H1 (cell line): Measurements from ENCODE around the gene CACNA1G. TPM values are rescaled to one million over a fixed set of nuclear protein-coding genes. Genes with fewer than 3 reads are reported as not detected.

ENCODE experiments used
- ASH2L ChIP-seq: fragments of 200-600, 300-600 bp; sonication (generic); IDR thresholded peaks from one replicate; pipeline ENCODE4 v1.7.1; 2017; ENCODE audit warnings: low read length
- ATF3 ChIP-seq: IDR thresholded peaks from 2 replicates; pipeline ENCODE4 v1.6.1; 2011; ENCODE audit warnings: low read depth, mild to moderate bottlenecking, low read length; ENCODE audit not compliant: insufficient read depth
- BCL11A ChIP-seq, 2 experiments: IDR thresholded peaks; one replicate each; pipeline ENCODE4 v1.6.1; 2011; ENCODE audit warnings: low read depth in 2 of 2, low read length in 2 of 2, mild to moderate bottlenecking in 2 of 2
- BRCA1 ChIP-seq: IDR thresholded peaks from 2 replicates; pipeline ENCODE4 v1.6.1; 2012; ENCODE audit warnings: low read depth, low read length, improper control_type of control experiment
- CHD1 ChIP-seq: IDR thresholded peaks from 2 replicates; pipeline ENCODE4 v1.6.1; 2012; ENCODE audit warnings: low read depth, low read length, improper control_type of control experiment
- CHD2 ChIP-seq: IDR thresholded peaks from 2 replicates; pipeline ENCODE4 v1.6.1; 2012; ENCODE audit warnings: low read length, improper control_type of control experiment
- CREB1 ChIP-seq: IDR thresholded peaks from 2 replicates; pipeline ENCODE4 v1.6.1; 2012; ENCODE audit warnings: inconsistent platforms
- E2F6 ChIP-seq: IDR thresholded peaks from 2 replicates; pipeline ENCODE4 v1.6.1; 2012; ENCODE audit warnings: inconsistent platforms
- GABPA ChIP-seq: IDR thresholded peaks from 2 replicates; pipeline ENCODE4 v1.6.1; 2011; ENCODE audit warnings: mild to moderate bottlenecking, low read length, moderate library complexity, borderline replicate concordance; ENCODE audit not compliant: insufficient read depth
- GTF2F1 ChIP-seq: IDR thresholded peaks from 2 replicates; pipeline ENCODE4 v1.6.1; 2012; ENCODE audit warnings: low read depth, low read length, improper control_type of control experiment, borderline replicate concordance
- HDAC2 ChIP-seq, 2 experiments: fragments of 300-600 bp in 1 of 2; sonication (generic) in 1 of 2; IDR thresholded peaks; 2 replicates each; pipeline ENCODE4 v1.6.1; 2011 to 2012; ENCODE audit warnings: low read depth in 2 of 2, low read length in 2 of 2, mild to moderate bottlenecking in 2 of 2, moderate library complexity in 2 of 2, borderline replicate concordance in 1 of 2, inconsistent platforms in 1 of 2
- KDM4A ChIP-seq: IDR thresholded peaks from one replicate; pipeline ENCODE4 v1.7.1; 2012; ENCODE audit warnings: low read depth, mild to moderate bottlenecking, moderate library complexity, low read length, inconsistent platforms; ENCODE audit not compliant: severe bottlenecking
- KDM5A ChIP-seq: fragments of 200-600 bp; IDR thresholded peaks from 2 replicates; pipeline ENCODE4 v1.7.1; 2012; ENCODE audit warnings: mild to moderate bottlenecking, low read length, inconsistent platforms, mixed read lengths
- MAX ChIP-seq: IDR thresholded peaks from 2 replicates; pipeline ENCODE4 v1.6.1; 2012; ENCODE audit warnings: inconsistent platforms
- NANOG ChIP-seq: IDR thresholded peaks from 2 replicates; pipeline ENCODE4 v1.6.1; 2011; ENCODE audit warnings: low read length, low read depth, mild to moderate bottlenecking, inconsistent platforms; ENCODE audit not compliant: insufficient read depth, poor library complexity, severe bottlenecking
- NRF1 ChIP-seq: IDR thresholded peaks from 2 replicates; pipeline ENCODE4 v1.6.1; 2011; ENCODE audit warnings: mild to moderate bottlenecking, low read depth, low read length, improper control_type of control experiment
- SIN3A ChIP-seq, 2 experiments: IDR thresholded peaks in 1 of 2; conservative IDR thresholded peaks in 1 of 2; 2 replicates each; pipeline ENCODE4 v1.6.1; 2011 to 2012; ENCODE audit warnings: low read length in 2 of 2, improper control_type of control experiment in 1 of 2, low read depth in 1 of 2, mild to moderate bottlenecking in 1 of 2
- SP2 ChIP-seq: IDR thresholded peaks from 2 replicates; pipeline ENCODE4 v1.6.1; 2012; ENCODE audit warnings: mild to moderate bottlenecking, low read length, inconsistent platforms
- SRF ChIP-seq: IDR thresholded peaks from 2 replicates; pipeline ENCODE4 v1.6.1; 2011; ENCODE audit warnings: mild to moderate bottlenecking, low read depth, low read length, moderate library complexity
- SUZ12 ChIP-seq: fragments of 200-600 bp; sonication (generic); IDR thresholded peaks from 2 replicates; pipeline ENCODE4 v1.6.1; 2012; ENCODE audit warnings: mild to moderate bottlenecking, inconsistent platforms, low read length, moderate library complexity, mixed read lengths
- TAF1 ChIP-seq: IDR thresholded peaks from 2 replicates; pipeline ENCODE4 v1.6.1; 2011; ENCODE audit warnings: mild to moderate bottlenecking, low read depth, low read length
- TBP ChIP-seq: IDR thresholded peaks from 2 replicates; pipeline ENCODE4 v1.6.1; 2011; ENCODE audit warnings: low read depth, low read length, improper control_type of control experiment
- polyA plus RNA-seq, 7 experiments: library from polyadenylated mRNA; depleted of rRNA in 3 of 7; stranded (reverse) in 5 of 7; unstranded in 2 of 7; fragments of >200 nt in 5 of 7; fragments of 200-250 nt in 2 of 7; gene quantifications; 1 replicate in 5 of 7; 2 replicates in 1 of 7; 4 replicates in 1 of 7; pipeline versions ENCODE4 v1.2.1 to v1.2.3, GENCODE V29; 2011 to 2013; ENCODE audit warnings: missing spikeins in 2 of 7, mixed read lengths in 2 of 7
- total RNA-seq: library from RNA; stranded (reverse); fragmentation: NEBNext Ultra II Directional; extraction: Animal tissue kit (Norgen Biotek cat#: 25700); gene quantifications from 2 replicates; pipeline ENCODE4 v1.2.1, GENCODE V29; 2021

CACNA1G gene
- total and polyA plus RNA-seq, 2 of the 8 experiments (the other 6 are each of a cell fraction or from before 2014, with no cell fraction given): 2.9 to 4.9 TPM

GRCh38 chr17:50541716-50542688 lies 18.5 kb upstream of the CACNA1G start (continued):
- TF ChIP-seq ATF3 (no peak), HDAC2 (IDR thresholded peaks at IDR 0.05; ENCODE audit: borderline replicate concordance in 1 of 2, low read depth in 2 of 2, low read length in 2 of 2) (no peak; a peak in 1 of 4 replicates), BCL11A (IDR thresholded peaks at IDR 0.05; ENCODE audit: low read depth in 2 of 2, low read length in 2 of 2) (no peak), TAF1 (no peak), SIN3A (conservative IDR thresholded peaks at IDR 0.05 in 1 of 2, IDR thresholded peaks at IDR 0.05 in 1 of 2; ENCODE audit: low read depth in 1 of 2, low read length in 2 of 2) (peak in 1 of 2 experiments; percentile 44; a peak in 1 of 4 replicates), SRF (no peak), ASH2L (peak; percentile 52), GABPA (no peak), SP2 (no peak), E2F6 (peak; percentile 56; the same call in 1 of the 2 replicates), BRCA1 (no peak), CHD2 (no peak), TBP (0 out of 2 replicates have a peak, but pooled peaks have one; percentile 15), KDM5A (no peak), SUZ12 (peak; percentile 8; the same call in 1 of the 2 replicates), NANOG (no peak), CHD1 (no peak), KDM4A (peak; percentile 87), CREB1 (no peak), GTF2F1 (no peak), NRF1 (peak; percentile 81), MAX (peak; percentile 56)
